GM03348 (cell line): ENCODE data around the gene GAGE12D.
"Not testable (repeated sequence)": the region's sequence is repeated elsewhere in the genome, so short reads cannot be mapped to it uniquely, and the experiment has no call there.

Experiments
- DNase-seq: peaks from one replicate; pipeline ENCODE4 v3.0.0; 2012; ENCODE audit warnings: low spot score

GAGE12D gene

GRCh38 chrX:49541433-49541832 is at the start of gene GAGE12D:
TSS of gene GAGE12D (plus strand) at chrX:49541733. CDS start at chrX:49542888, 1,155 bp downstream.
- not testable (repeated sequence) for DNase-seq

DNA sequence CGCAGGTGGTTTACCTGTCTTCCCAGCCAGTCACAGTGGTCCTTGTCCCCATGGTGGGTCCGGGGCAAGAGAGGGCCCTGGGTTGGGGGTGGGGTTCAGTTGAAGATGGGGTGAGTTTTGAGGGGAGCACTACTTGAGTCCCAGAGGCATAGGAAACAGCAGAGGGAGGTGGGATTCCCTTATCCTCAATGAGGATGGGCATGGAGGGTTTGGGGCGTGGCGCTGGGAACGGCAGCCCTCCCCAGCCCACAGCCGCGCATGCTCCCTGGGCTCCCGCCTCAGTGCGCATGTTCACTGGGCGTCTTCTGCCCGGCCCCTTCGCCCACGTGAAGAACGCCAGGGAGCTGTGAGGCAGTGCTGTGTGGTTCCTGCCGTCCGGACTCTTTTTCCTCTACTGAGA is 9.7 kb upstream of the GAGE12D start, which contains the start of gene GAGE12C:
Gene GAGE12C, plus strand, starts transcription at position 301 of the 400 bp plus-strand sequence. CDS start 1,155 bp downstream, outside the sequence.
- DNase-seq: not testable (repeated sequence)

- not testable (repeated sequence) for DNase-seq
Observed at GRCh38 chrX:49550989-49551388, 9.5 kb downstream of the GAGE12D start, which contains the start of gene GAGE12E. TSS of gene GAGE12E (plus strand) at chrX:49551289. CDS start at chrX:49552444, 1,155 bp downstream.

DNA sequence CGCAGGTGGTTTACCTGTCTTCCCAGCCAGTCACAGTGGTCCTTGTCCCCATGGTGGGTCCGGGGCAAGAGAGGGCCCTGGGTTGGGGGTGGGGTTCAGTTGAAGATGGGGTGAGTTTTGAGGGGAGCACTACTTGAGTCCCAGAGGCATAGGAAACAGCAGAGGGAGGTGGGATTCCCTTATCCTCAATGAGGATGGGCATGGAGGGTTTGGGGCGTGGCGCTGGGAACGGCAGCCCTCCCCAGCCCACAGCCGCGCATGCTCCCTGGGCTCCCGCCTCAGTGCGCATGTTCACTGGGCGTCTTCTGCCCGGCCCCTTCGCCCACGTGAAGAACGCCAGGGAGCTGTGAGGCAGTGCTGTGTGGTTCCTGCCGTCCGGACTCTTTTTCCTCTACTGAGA is 19.0 kb downstream of the GAGE12D start, which contains the start of gene GAGE12F:
Gene GAGE12F, plus strand, starts transcription at position 301 of the 400 bp plus-strand sequence. CDS start 1,155 bp downstream, outside the sequence.
- not testable (repeated sequence) for DNase-seq

- DNase-seq: not testable (repeated sequence)
Observed at GRCh38 chrX:49568728-49569127, 27.2 kb downstream of the GAGE12D start.

DNA sequence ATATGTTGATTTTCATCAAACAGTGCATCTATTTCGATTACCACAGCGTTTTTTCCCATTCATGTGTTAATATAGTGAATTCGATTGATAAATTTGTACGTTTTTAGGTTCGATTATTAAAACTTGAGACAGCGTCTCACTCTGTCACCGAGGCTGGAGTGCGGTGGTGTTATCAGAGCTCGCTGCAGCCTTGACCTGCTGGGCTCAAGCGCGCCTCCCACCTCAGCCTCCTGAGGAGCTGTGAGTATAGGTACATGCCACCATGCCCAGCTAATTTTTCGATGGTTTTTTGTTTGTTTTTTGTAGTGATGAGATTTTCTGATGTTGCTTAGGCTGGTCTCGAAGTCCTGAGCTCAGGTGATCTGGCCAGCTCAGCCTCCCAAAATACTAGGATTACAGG is 27.6 kb downstream of the GAGE12D start:
- not testable (repeated sequence) for DNase-seq

DNA sequence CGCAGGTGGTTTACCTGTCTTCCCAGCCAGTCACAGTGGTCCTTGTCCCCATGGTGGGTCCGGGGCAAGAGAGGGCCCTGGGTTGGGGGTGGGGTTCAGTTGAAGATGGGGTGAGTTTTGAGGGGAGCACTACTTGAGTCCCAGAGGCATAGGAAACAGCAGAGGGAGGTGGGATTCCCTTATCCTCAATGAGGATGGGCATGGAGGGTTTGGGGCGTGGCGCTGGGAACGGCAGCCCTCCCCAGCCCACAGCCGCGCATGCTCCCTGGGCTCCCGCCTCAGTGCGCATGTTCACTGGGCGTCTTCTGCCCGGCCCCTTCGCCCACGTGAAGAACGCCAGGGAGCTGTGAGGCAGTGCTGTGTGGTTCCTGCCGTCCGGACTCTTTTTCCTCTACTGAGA is 28.6 kb downstream of the GAGE12D start, which contains the start of gene GAGE12G:
Gene GAGE12G, plus strand, starts transcription at position 301 of the 400 bp plus-strand sequence. CDS start 1,155 bp downstream, outside the sequence.
- not testable (repeated sequence) for DNase-seq

DNA sequence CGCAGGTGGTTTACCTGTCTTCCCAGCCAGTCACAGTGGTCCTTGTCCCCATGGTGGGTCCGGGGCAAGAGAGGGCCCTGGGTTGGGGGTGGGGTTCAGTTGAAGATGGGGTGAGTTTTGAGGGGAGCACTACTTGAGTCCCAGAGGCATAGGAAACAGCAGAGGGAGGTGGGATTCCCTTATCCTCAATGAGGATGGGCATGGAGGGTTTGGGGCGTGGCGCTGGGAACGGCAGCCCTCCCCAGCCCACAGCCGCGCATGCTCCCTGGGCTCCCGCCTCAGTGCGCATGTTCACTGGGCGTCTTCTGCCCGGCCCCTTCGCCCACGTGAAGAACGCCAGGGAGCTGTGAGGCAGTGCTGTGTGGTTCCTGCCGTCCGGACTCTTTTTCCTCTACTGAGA is 38.1 kb downstream of the GAGE12D start, which contains the start of gene GAGE12H:
Gene GAGE12H, plus strand, starts transcription at position 301 of the 400 bp plus-strand sequence. CDS start 1,155 bp downstream, outside the sequence.
- DNase-seq: not testable (repeated sequence)

DNA sequence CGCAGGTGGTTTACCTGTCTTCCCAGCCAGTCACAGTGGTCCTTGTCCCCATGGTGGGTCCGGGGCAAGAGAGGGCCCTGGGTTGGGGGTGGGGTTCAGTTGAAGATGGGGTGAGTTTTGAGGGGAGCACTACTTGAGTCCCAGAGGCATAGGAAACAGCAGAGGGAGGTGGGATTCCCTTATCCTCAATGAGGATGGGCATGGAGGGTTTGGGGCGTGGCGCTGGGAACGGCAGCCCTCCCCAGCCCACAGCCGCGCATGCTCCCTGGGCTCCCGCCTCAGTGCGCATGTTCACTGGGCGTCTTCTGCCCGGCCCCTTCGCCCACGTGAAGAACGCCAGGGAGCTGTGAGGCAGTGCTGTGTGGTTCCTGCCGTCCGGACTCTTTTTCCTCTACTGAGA is 47.7 kb downstream of the GAGE12D start, which contains the start of gene GAGE2A:
Gene GAGE2A, plus strand, starts transcription at position 301 of the 400 bp plus-strand sequence. CDS start 1,155 bp downstream, outside the sequence.
- DNase-seq: not testable (repeated sequence)

- DNase-seq: not testable (repeated sequence)
Observed at GRCh38 chrX:49589769-49590478, 48.4 kb downstream of the GAGE12D start.

GRCh38 chrX:49590488-49590887 is 49.0 kb downstream of the GAGE12D start:
- not testable (repeated sequence) for DNase-seq
